NT2/D1 (cell line): ENCODE data around the gene C20orf202.

Experiments
- SUZ12 ChIP-seq: IDR thresholded peaks from 2 replicates; pipeline ENCODE4 v1.6.1; 2011; ENCODE audit not compliant: insufficient read length, insufficient read depth; ENCODE audit errors: extremely low read depth
- YY1 ChIP-seq: IDR thresholded peaks from 2 replicates; pipeline ENCODE4 v1.6.1; 2011; ENCODE audit not compliant: insufficient read length, insufficient read depth
- ZNF274 ChIP-seq: IDR thresholded peaks from 2 replicates; pipeline ENCODE4 v1.6.1; 2011; ENCODE audit warnings: mild to moderate bottlenecking, low read depth, low read length

- TF ChIP-seq YY1 (no peak), ZNF274 (no peak), SUZ12 (no peak)
These were observed 25.6 kb upstream of the C20orf202 start for GRCh38 chr20:1177680-1178079.
